ENCODE results near the gene EXTL2. TPM values are rescaled to one million over a fixed set of nuclear protein-coding genes. Genes with fewer than 3 reads are reported as not detected.

The EXTL2 gene
- total and polyA plus RNA-seq, 2 experiments from 2014 or later, result 45.3 to 45.4 TPM

DNA sequence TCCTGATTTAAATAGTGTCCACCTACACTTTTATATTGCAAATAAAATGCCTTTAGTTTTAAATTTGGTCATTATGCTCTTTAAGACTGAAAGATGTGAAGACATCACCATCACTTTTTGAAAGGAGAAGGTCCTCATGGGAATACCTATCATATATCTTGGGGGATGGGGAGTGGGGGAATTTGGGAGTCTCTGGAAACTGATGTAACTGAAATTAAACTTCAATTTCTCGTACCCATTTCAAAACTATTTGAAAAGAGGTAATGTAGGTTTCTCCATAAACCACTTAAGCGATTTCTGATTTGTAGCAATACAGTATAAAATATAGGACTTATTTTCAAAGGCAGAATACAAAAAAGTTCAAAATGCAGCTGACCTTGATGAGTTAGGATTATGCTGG is 924 bp downstream of the EXTL2 start (continued):
- TF ChIP-seq ZNF462 (CRISPR knock-in tag; IDR thresholded peaks at IDR 0.05) (no peak), NANOG (IDR thresholded peaks at IDR 0.05; ENCODE audit: borderline replicate concordance) (no peak), EZH2 (IDR thresholded peaks at IDR 0.05; ENCODE audit: low read depth, unreplicated experiment) (no peak), ZNF114 (CRISPR knock-in tag; IDR thresholded peaks at IDR 0.05) (no peak), CREB1 (CRISPR knock-in tag; IDR thresholded peaks at IDR 0.05; ENCODE audit: low read depth) (no peak), REST (IDR thresholded peaks at IDR 0.05; ENCODE audit: unreplicated experiment) (no peak)
